Effector memory CD4-positive, alpha-beta T cell (primary cell): ENCODE results near the gene RSRC1.
"Not testable (repeated sequence)": the region's sequence is repeated elsewhere in the genome, so short reads cannot be mapped to it uniquely, and the experiment has no call there.

ENCODE experiments used
- DNase-seq, 3 donors: peaks; one replicate each; pipeline ENCODE4 v3.0.0-alpha.2; 2020
- H3K27ac ChIP-seq: 2 replicates; pipeline ENCODE4 v1.7.0; 2013; ENCODE audit warnings: mild to moderate bottlenecking, low read length, moderate library complexity; ENCODE audit not compliant: insufficient read depth, poor library complexity, severe bottlenecking
- H3K27me3 ChIP-seq: replicated peaks from 2 replicates; pipeline ENCODE4 v1.7.0; 2013; ENCODE audit warnings: mild to moderate bottlenecking, low read length; ENCODE audit not compliant: insufficient read depth, control insufficient read depth, poor library complexity, severe bottlenecking
- H3K36me3 ChIP-seq: 2 replicates; pipeline ENCODE4 v1.7.0; 2013; ENCODE audit warnings: mild to moderate bottlenecking, low read length, moderate library complexity; ENCODE audit not compliant: control insufficient read depth, insufficient read depth
- H3K4me1 ChIP-seq: 2 replicates; pipeline ENCODE4 v1.7.0; 2013; ENCODE audit warnings: low read length, mild to moderate bottlenecking; ENCODE audit not compliant: control insufficient read depth, insufficient read depth, poor library complexity, severe bottlenecking
- H3K4me3 ChIP-seq: 2 replicates; pipeline ENCODE4 v1.7.0; 2013; ENCODE audit warnings: low read length, low read depth, mild to moderate bottlenecking; ENCODE audit not compliant: insufficient read depth, poor library complexity, severe bottlenecking
- H3K9me3 ChIP-seq: 2 replicates; pipeline ENCODE4 v1.7.0; 2013; ENCODE audit warnings: mild to moderate bottlenecking, low read length, moderate library complexity; ENCODE audit not compliant: control insufficient read depth

RSRC1 gene

GRCh38 chr3:158339638-158340037, 229.7 kb downstream of the RSRC1 start:
- Histone ChIP-seq H3K9me3 (no peaks in the 10 kb centered on the region), H3K36me3 (no peaks in the 10 kb centered on the region), H3K4me1 (no peaks in the 10 kb centered on the region), H3K4me3 (no peak overlapping the region), H3K27me3 (no peaks in the 10 kb centered on the region), H3K27ac (no peak overlapping the region)
- no peak for DNase-seq

DNA sequence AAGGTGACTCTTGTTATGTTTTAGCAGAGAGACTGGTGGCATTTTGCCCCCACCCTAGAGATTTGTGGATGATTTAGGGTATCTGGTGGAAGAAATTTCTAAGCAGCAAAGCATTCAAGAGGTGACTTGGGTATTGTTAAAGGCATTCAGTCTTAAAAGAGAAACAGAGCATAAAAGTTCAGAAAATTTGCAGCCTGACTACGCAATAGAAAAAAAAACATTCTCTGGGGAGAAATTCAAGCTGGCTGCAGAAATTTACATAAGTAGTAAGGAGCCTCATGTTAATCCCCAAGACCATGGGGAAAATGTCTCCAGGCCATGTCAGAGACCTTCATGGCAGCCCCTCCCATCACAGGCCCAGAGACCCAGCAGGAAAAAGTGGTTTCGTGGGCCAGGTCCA, 231.1 kb downstream of the RSRC1 start:
- not testable (repeated sequence) for DNase-seq

GRCh38 chr3:158347966-158348365, 238.1 kb downstream of the RSRC1 start:
- no peak overlapping the region for H3K27ac ChIP-seq
- no peaks in the 10 kb centered on the region for H3K9me3 ChIP-seq
- no peak for DNase-seq
- H3K27me3 ChIP-seq, result no peaks in the 10 kb centered on the region
- H3K4me1 ChIP-seq, result no peaks in the 10 kb centered on the region
- H3K36me3 ChIP-seq, result no peaks in the 10 kb centered on the region
- H3K4me3 ChIP-seq, result no peak overlapping the region

More for the DNA sequence above, 231.1 kb downstream of the RSRC1 start:
- not testable (repeated sequence) for H3K4me1 ChIP-seq, H3K4me3 ChIP-seq, H3K9me3 ChIP-seq, H3K36me3 ChIP-seq, H3K27me3 ChIP-seq, H3K27ac ChIP-seq

DNA sequence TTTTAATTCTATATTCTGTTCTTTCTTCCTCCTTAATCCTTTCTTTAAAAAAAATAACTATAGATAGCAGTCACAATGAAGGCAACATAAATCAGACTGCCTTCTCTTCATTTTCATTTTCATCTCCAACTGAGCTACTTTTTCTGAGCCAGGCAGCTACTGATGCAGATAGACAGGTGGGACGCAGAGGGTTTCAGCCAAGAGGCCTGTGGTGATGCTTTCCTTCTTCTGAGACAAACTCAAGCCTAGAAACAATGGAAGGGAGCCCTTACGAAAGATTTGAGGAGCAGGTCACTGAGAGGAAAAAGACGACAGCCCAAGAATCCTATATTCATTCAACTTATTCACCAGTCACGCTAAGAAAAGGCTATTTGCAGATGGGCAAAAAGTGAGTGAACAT, 241.1 kb downstream of the RSRC1 start:
- DNase-seq, result no peak
- no peaks in the 10 kb centered on the region for H3K27me3 ChIP-seq
- no peaks in the 10 kb centered on the region for H3K4me1 ChIP-seq
- no peaks in the 10 kb centered on the region for H3K36me3 ChIP-seq
- no peak overlapping the region for H3K4me3 ChIP-seq
- H3K9me3 ChIP-seq, result no peaks in the 10 kb centered on the region
- no peak overlapping the region for H3K27ac ChIP-seq

DNA sequence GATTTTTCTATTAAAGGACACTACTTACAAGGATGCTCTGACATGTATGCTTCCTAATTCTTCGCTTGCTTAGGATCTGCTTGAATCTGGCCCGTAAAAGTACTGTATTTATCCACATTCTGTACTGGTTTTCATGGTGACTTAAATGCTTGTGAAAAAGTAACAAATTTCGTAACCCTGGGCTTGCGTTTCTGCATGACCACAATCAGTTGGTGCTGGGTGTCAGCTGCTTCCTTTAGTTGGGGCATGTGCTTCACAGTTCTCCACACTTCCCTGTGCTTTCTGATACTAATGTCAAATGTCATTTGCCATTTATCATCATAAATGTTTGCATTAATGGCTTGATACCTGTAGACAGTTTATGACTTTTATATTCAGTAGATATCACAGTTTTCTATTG, 242.7 kb downstream of the RSRC1 start:
- Histone ChIP-seq H3K9me3 (no peaks in the 10 kb centered on the region), H3K27ac (no peak overlapping the region), H3K27me3 (no peaks in the 10 kb centered on the region), H3K4me3 (no peak overlapping the region), H3K36me3 (no peaks in the 10 kb centered on the region), H3K4me1 (no peaks in the 10 kb centered on the region)
- no peak for DNase-seq

DNA sequence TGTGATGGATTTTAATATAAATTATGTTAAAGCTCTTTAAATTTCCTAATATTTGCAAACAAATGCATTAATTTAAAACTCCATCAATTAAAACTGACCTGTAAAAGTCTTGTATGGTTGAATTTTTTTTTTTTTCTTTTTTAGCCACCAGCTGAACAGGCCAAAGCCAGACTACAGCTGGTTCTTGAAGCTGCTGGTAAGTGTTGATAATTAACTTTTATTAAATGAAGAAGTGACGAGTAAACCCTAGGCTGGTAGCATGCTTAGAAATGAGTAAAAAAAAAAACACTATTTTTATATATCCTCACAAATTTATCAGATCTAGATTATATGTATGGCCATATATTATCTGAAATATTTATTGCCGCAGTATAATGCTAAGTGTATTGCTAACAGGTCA, 244.8 kb downstream of the RSRC1 start:
- H3K36me3 ChIP-seq, result no peaks in the 10 kb centered on the region

GRCh38 chr3:158355623-158356588, 246.0 kb downstream of the RSRC1 start:
- DNase-seq, result no peak
- no peaks in the 10 kb centered on the region for H3K27me3 ChIP-seq
- no peaks in the 10 kb centered on the region for H3K9me3 ChIP-seq
- no peak overlapping the region for H3K27ac ChIP-seq
- no peaks in the 10 kb centered on the region for H3K36me3 ChIP-seq
- H3K4me1 ChIP-seq, result no peaks in the 10 kb centered on the region
- no peak overlapping the region for H3K4me3 ChIP-seq

More for the DNA sequence above, 244.8 kb downstream of the RSRC1 start:
- Histone ChIP-seq H3K4me3 (no peak overlapping the region), H3K27ac (no peak overlapping the region), H3K27me3 (no peaks in the 10 kb centered on the region), H3K9me3 (no peaks in the 10 kb centered on the region), H3K4me1 (no peaks in the 10 kb centered on the region)
- no peak for DNase-seq

DNA sequence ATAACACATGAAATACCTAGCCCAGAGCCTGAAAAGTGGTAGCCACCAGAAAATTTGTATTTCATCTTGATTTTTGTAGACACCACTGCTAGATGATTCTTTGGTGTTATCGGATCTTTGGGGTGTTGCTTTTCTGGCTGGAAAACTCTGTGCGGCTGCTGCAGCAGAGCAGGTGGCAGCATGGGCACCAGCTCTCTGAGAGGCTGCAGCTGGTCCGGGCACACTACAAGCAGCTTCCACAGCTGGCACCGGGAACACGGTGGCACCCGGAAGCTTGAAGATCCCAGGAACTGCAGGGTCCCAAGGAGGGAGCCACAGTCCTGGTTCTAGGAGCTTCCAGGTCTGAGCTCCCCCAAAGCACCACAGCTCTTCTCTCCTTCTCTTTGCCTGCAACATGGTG, 249.4 kb downstream of the RSRC1 start:
- Histone ChIP-seq H3K27ac (no peak overlapping the region), H3K27me3 (no peaks in the 10 kb centered on the region), H3K4me1 (no peaks in the 10 kb centered on the region), H3K36me3 (no peaks in the 10 kb centered on the region), H3K4me3 (no peak overlapping the region), H3K9me3 (no peaks in the 10 kb centered on the region)
- DNase-seq, result no peak

DNA sequence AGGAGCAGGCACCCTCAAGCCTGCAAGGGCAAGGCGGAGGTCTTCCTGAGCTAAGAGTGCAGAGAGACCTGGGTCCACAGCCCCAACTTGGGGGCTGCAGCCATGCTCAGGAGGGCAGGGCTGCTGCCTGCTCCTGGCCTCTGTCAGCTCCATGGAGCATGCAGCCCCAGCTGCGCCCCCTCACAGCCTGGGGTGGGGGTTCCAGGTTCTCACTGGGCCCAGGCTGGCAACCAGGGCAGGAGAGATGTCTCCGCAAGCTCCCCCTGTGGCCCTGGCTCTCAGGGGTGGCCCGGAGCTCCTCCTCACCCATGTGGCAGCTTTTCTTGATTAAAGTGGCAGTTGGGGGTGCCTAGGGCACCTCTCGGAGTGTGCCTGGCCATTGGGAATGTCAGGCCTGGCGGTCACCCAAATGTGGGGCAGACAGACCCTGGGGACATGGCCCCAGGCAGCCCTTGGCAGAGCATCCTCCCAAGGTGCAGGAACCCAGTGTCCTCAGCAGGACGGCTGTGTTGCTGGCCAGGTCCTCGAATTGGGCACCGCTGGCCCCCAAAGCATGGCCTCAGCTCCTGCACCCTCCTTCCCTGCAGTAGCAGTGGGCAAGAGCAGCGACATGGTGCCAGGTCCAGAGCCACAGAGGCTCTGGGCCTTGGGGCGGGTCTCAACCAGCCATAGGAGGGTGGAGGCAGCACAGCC, 251.0 kb downstream of the RSRC1 start:
- no peak overlapping the region for H3K27ac ChIP-seq
- no peak overlapping the region for H3K4me3 ChIP-seq
- no peaks in the 10 kb centered on the region for H3K9me3 ChIP-seq
- H3K4me1 ChIP-seq, result no peaks in the 10 kb centered on the region
- H3K36me3 ChIP-seq, result no peaks in the 10 kb centered on the region
- DNase-seq, result no peak
- H3K27me3 ChIP-seq, result no peaks in the 10 kb centered on the region

- H3K9me3 ChIP-seq, result no peaks in the 10 kb centered on the region
- no peaks in the 10 kb centered on the region for H3K4me1 ChIP-seq
- H3K36me3 ChIP-seq, result no peaks in the 10 kb centered on the region
- no peak overlapping the region for H3K4me3 ChIP-seq
- H3K27ac ChIP-seq, result no peak overlapping the region
- no peak for DNase-seq
- no peaks in the 10 kb centered on the region for H3K27me3 ChIP-seq
Measured at GRCh38 chr3:158368271-158368670, 258.4 kb downstream of the RSRC1 start.
